Neural cell (in vitro differentiated cells): Measurements from ENCODE around the gene RNASE11.

Experiments
- RAD21 ChIP-seq: fragments of 450-650 bp; conservative IDR thresholded peaks from 2 replicates; pipeline ENCODE4 v1.6.1; 2014; ENCODE audit warnings: antibody characterized with exemption, mild to moderate bottlenecking, moderate library complexity
- TF ChIP-seq, protein P1 (sequence below): fragments of 450-650 bp; IDR thresholded peaks from 2 replicates; pipeline ENCODE4 v1.5.1; 2014; ENCODE audit warnings: antibody characterized with exemption, mild to moderate bottlenecking, moderate library complexity; ENCODE audit not compliant: poor library complexity, severe bottlenecking

GRCh38 chr14:20539906-20540305 is 47.9 kb downstream of the RNASE11 start:
- TF ChIP-seq, protein P1, sequence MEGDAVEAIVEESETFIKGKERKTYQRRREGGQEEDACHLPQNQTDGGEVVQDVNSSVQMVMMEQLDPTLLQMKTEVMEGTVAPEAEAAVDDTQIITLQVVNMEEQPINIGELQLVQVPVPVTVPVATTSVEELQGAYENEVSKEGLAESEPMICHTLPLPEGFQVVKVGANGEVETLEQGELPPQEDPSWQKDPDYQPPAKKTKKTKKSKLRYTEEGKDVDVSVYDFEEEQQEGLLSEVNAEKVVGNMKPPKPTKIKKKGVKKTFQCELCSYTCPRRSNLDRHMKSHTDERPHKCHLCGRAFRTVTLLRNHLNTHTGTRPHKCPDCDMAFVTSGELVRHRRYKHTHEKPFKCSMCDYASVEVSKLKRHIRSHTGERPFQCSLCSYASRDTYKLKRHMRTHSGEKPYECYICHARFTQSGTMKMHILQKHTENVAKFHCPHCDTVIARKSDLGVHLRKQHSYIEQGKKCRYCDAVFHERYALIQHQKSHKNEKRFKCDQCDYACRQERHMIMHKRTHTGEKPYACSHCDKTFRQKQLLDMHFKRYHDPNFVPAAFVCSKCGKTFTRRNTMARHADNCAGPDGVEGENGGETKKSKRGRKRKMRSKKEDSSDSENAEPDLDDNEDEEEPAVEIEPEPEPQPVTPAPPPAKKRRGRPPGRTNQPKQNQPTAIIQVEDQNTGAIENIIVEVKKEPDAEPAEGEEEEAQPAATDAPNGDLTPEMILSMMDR, result no peak
- no peak for TF ChIP-seq RAD21
